HG03097 (cell line): ENCODE results near the gene ISOC2.
"Not testable (repeated sequence)": the region's sequence is repeated elsewhere in the genome, so short reads cannot be mapped to it uniquely, and the experiment has no call there.

Experiments used
- ATAC-seq: cut with Tn5 transposase; IDR thresholded peaks from one replicate; pipeline ENCODE4 v1.9.1; 2021; ENCODE audit not compliant: unreplicated experiment, low FRiP score

The ISOC2 gene

GRCh38 chr19:55461974-55462626 is 658 bp upstream of the ISOC2 start:
- no peak for ATAC-seq

- ATAC-seq: no peak
Observed at GRCh38 chr19:55460670-55461258, 678 bp downstream of the ISOC2 start.

GRCh38 chr19:55459950-55460657 is 1.3 kb downstream of the ISOC2 start:
- ATAC-seq: no peak

- ATAC-seq: no peak
Observed at GRCh38 chr19:55459551-55459949, 1.9 kb downstream of the ISOC2 start.

- no peak for ATAC-seq
Observed at GRCh38 chr19:55457683-55458457, 3.6 kb downstream of the ISOC2 start.

- no peak for ATAC-seq
Observed at GRCh38 chr19:55456347-55456746, 5.1 kb downstream of the ISOC2 start.

- no peak for ATAC-seq
Observed at GRCh38 chr19:55455576-55456235, 5.7 kb downstream of the ISOC2 start.

- no peak for ATAC-seq
Observed at GRCh38 chr19:55454787-55455243, 6.6 kb downstream of the ISOC2 start.

- ATAC-seq: no peak
Observed at GRCh38 chr19:55453511-55454260, 7.8 kb downstream of the ISOC2 start.

GRCh38 chr19:55452749-55453346 is 8.6 kb downstream of the ISOC2 start:
- ATAC-seq: no peak

- ATAC-seq: no peak
Observed at GRCh38 chr19:55451965-55452748, 9.3 kb downstream of the ISOC2 start.

- ATAC-seq: no peak
Observed at GRCh38 chr19:55451163-55451964, 10.1 kb downstream of the ISOC2 start.

GRCh38 chr19:55449469-55449868 is 12.0 kb downstream of the ISOC2 start:
- ATAC-seq: no peak

GRCh38 chr19:55448175-55448490 is 13.3 kb downstream of the ISOC2 start:
- not testable (repeated sequence) for ATAC-seq

- ATAC-seq: no peak
Observed at GRCh38 chr19:55447421-55448174, 13.8 kb downstream of the ISOC2 start.

GRCh38 chr19:55446060-55446459 is 15.4 kb downstream of the ISOC2 start:
- no peak for ATAC-seq

GRCh38 chr19:55444646-55445045 is 16.8 kb downstream of the ISOC2 start:
- no peak for ATAC-seq
